Measurements from ENCODE around the gene E2F2. TPM values are rescaled to one million over a fixed set of nuclear protein-coding genes. Genes with fewer than 3 reads are reported as not detected.

The E2F2 gene
- total and polyA plus RNA-seq, 2 experiments from 2014 or later = 0.78 to 3.4 TPM

DNA sequence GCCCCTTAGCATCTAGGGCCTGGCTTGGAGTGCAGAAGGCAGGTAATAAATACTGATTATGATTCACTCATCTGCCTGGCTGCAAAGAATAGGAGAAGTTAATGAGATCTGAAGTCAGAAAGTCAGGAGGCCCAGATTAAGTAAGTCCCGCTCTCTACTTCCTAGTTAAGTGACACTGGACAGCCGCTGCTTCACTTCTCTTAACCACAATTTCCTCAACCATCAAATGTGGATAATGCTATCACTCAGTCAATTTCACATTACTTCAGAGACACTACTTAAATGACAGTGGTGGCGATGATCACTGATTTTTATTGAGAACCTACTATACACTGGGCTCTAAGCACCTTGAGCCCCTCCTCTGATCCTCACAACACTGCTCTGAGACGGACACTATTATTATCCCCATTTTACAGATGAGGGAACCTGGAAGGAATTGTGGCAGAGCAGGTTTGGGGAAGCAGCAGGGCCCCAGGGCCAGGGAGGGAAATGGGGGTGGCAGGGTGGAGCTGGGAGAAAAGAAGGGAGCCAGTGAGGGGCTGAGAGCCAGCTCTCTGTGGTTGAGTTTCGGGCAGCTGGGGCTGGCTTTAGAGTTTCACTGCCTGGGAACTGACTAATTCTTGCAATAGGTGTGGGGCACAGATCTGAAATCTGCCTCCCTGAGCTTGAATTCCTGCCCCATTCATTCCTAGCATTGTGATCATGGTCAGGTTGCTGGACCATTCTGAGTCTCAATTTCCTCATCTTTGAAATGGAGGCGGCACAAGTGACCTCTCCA, 2.4 kb upstream of the E2F2 start:
- Histone ChIP-seq H3K4me2 (no peak overlapping the region), H3K36me3 (ENCODE audit: insufficient read depth) (no peaks in the 10 kb centered on the region), H3K4me3 (no peak overlapping the region), H3K27me3 (ENCODE audit: insufficient read depth) (peaks cover 42% of the 10 kb centered on the region), H3K4me1 (ENCODE audit: insufficient read depth) (peaks cover 15% of the 10 kb centered on the region; the same call in 1 of the 2 replicates), H3F3A (replicated peaks; ENCODE audit: low read depth) (peaks cover 12% of the 10 kb centered on the region; the same call in 1 of the 2 replicates), H3K79me2 (replicated peaks; ENCODE audit: insufficient read depth) (no peaks in the 10 kb centered on the region), H4K20me1 (replicated peaks; ENCODE audit: insufficient read depth) (no peaks in the 10 kb centered on the region), H3K9me2 (ENCODE audit: insufficient read depth) (no peaks in the 10 kb centered on the region), H2AFZ (no peak overlapping the region), H3K27ac (ENCODE audit: low read depth) (no peak overlapping the region)
- Mint-ChIP-seq H3K4me3 (no peak overlapping the region; the same call in 2 of the 3 replicates), H3K27me3 (ENCODE audit: insufficient read depth, low read depth, poor library complexity) (peaks cover 32% of the 10 kb centered on the region), H3K36me3 (ENCODE audit: low read depth) (no peaks in the 10 kb centered on the region), H3K27ac (no peak overlapping the region), H3K4me1 (peaks cover 27% of the 10 kb centered on the region), H3K9me3 (no peaks in the 10 kb centered on the region)
- DNase-seq (ENCODE audit: low spot score) (no peak), ATAC-seq (no peak)
- TF ChIP-seq STAT1 (IDR thresholded peaks at IDR 0.05; ENCODE audit: unreplicated experiment) (no peak), NANOG (IDR thresholded peaks at IDR 0.05; ENCODE audit: borderline replicate concordance) (no peak), ZNF114 (CRISPR knock-in tag; IDR thresholded peaks at IDR 0.05) (no peak), JUNB (IDR thresholded peaks at IDR 0.05; ENCODE audit: unreplicated experiment) (no peak), CTCF (conservative IDR thresholded peaks at IDR 0.05; ENCODE audit: low read depth in 2 of 2) (no peak), POLR2AphosphoS5 (IDR thresholded peaks at IDR 0.05; ENCODE audit: low read depth) (no peak), EZH2phosphoT487 (IDR thresholded peaks at IDR 0.05; ENCODE audit: unreplicated experiment) (no peak), ZNF331 (CRISPR knock-in tag; IDR thresholded peaks at IDR 0.05; ENCODE audit: low read depth) (no peak), EZH2 (IDR thresholded peaks at IDR 0.05; ENCODE audit: low read depth, unreplicated experiment) (no peak), ETS1 (IDR thresholded peaks at IDR 0.05) (no peak)
- TF ChIP-seq, protein P1, sequence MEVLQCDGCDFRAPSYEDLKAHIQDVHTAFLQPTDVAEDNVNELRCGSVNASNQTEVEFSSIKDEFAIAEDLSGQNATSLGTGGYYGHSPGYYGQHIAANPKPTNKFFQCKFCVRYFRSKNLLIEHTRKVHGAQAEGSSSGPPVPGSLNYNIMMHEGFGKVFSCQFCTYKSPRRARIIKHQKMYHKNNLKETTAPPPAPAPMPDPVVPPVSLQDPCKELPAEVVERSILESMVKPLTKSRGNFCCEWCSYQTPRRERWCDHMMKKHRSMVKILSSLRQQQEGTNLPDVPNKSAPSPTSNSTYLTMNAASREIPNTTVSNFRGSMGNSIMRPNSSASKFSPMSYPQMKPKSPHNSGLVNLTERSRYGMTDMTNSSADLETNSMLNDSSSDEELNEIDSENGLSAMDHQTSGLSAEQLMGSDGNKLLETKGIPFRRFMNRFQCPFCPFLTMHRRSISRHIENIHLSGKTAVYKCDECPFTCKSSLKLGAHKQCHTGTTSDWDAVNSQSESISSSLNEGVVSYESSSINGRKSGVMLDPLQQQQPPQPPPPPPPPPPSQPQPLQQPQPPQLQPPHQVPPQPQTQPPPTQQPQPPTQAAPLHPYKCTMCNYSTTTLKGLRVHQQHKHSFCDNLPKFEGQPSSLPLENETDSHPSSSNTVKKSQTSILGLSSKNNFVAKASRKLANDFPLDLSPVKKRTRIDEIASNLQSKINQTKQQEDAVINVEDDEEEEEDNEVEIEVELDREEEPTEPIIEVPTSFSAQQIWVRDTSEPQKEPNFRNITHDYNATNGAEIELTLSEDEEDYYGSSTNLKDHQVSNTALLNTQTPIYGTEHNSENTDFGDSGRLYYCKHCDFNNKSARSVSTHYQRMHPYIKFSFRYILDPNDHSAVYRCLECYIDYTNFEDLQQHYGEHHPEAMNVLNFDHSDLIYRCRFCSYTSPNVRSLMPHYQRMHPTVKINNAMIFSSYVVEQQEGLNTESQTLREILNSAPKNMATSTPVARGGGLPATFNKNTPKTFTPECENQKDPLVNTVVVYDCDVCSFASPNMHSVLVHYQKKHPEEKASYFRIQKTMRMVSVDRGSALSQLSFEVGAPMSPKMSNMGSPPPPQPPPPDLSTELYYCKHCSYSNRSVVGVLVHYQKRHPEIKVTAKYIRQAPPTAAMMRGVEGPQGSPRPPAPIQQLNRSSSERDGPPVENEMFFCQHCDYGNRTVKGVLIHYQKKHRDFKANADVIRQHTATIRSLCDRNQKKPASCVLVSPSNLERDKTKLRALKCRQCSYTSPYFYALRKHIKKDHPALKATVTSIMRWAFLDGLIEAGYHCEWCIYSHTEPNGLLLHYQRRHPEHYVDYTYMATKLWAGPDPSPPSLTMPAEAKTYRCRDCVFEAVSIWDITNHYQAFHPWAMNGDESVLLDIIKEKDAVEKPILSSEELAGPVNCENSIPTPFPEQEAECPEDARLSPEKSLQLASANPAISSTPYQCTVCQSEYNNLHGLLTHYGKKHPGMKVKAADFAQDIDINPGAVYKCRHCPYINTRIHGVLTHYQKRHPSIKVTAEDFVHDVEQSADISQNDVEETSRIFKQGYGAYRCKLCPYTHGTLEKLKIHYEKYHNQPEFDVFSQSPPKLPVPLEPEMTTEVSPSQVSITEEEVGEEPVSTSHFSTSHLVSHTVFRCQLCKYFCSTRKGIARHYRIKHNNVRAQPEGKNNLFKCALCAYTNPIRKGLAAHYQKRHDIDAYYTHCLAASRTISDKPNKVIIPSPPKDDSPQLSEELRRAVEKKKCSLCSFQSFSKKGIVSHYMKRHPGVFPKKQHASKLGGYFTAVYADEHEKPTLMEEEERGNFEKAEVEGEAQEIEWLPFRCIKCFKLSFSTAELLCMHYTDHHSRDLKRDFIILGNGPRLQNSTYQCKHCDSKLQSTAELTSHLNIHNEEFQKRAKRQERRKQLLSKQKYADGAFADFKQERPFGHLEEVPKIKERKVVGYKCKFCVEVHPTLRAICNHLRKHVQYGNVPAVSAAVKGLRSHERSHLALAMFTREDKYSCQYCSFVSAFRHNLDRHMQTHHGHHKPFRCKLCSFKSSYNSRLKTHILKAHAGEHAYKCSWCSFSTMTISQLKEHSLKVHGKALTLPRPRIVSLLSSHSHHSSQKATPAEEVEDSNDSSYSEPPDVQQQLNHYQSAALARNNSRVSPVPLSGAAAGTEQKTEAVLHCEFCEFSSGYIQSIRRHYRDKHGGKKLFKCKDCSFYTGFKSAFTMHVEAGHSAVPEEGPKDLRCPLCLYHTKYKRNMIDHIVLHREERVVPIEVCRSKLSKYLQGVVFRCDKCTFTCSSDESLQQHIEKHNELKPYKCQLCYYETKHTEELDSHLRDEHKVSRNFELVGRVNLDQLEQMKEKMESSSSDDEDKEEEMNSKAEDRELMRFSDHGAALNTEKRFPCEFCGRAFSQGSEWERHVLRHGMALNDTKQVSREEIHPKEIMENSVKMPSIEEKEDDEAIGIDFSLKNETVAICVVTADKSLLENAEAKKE (CRISPR knock-in tag; IDR thresholded peaks at IDR 0.05) = no peak

All from GM23338 (cell line).